ENCODE data around the gene PROSER3. TPM values are rescaled to one million over a fixed set of nuclear protein-coding genes. Genes with fewer than 3 reads are reported as not detected.
A peak's percentile ranks its signal among the peaks of the same experiment; 100 is the strongest.

Gene PROSER3
- total and polyA plus RNA-seq, 9 of the 15 experiments (the other 6 are each of a cell fraction or from before 2014, with no cell fraction given), result 1.0 to 39.5 (median 5.1) TPM

DNA sequence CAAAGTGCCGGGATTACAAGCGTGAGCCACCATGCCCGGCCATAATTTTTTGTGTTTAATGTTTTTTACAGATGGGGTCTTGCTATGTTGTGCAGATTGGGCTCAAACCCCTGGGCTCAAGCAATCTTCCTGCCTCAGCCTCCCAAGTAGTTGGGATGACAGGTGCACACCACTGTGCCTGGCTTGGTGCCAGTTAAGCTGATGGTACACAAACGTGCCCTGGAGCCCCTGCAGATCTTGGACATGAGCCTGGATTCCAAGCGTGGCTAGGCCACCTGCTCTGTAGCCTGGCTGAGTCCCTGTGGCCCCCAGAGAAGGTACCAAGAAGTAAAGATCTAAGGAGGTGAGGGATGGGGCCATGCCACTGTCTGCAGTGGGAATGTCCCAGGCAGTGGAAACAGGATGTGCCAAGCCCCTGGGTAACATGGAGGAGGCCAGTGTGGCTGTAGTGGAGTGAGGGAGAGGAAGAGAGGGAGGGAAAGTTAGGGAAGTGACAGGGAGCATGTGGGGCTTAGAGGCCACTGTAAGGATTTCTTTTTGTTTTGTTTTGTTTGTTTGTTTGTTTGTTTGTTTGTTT lies 47.6 kb downstream of the PROSER3 start:
- Histone ChIP-seq H3K4me1 (replicated peaks in 1 of 2; ENCODE audit: control insufficient read depth in 2 of 2, insufficient read depth in 2 of 2, low read length in 2 of 2) (peaks cover 12 to 23% of the 10 kb centered on the region in 2 experiments; a peak in 4 of 5 replicates), H3K4me3 (no peak overlapping the region), H3K9ac (ENCODE audit: insufficient read depth in 1 of 2, low read depth in 2 of 2, low read length in 2 of 2) (peak overlapping the region in 1 of 2 experiments; percentile 28; a peak in 1 of 4 replicates), H4K20me1 (replicated peaks; ENCODE audit: control insufficient read depth, insufficient read depth, low read length) (no peaks in the 10 kb centered on the region), H3K4me2 (ENCODE audit: insufficient read depth, low read length) (no peak overlapping the region), H3K79me2 (ENCODE audit: control insufficient read depth, insufficient read depth, low read length) (no peaks in the 10 kb centered on the region), H3K9me3 (replicated peaks; ENCODE audit: control insufficient read depth, insufficient read depth, low read depth, low read length) (no peaks in the 10 kb centered on the region; the same call in 1 of the 2 replicates), H3K36me3 (ENCODE audit: control insufficient read depth, insufficient read depth, low read length) (no peaks in the 10 kb centered on the region), H3K9me1 (ENCODE audit: control insufficient read depth, insufficient read depth, low read length) (no peaks in the 10 kb centered on the region), H2AFZ (ENCODE audit: low read depth, low read length) (no peak overlapping the region), H3K27me3 (ENCODE audit: control insufficient read depth in 2 of 2, insufficient read depth in 2 of 2, low read length in 2 of 2) (no peaks in the 10 kb centered on the region), H3K27ac (ENCODE audit: extremely low read depth, low read depth, low read length) (no peak overlapping the region)
- no TSS peak for BruUV-seq (replicated peaks)
- no peak for ATAC-seq
- POLR2A ChIA-PET, result interaction anchor here (0.6 kb wide), 1 partner anchor 398 kb away, joined by 4 read pairs; no protein-coding TSS in a partner anchor
- in situ Hi-C loops (cut with MboI), result no loop called here
- CTCF ChIA-PET (ENCODE audit: low intra/inter-chr PET ratio), result no interaction called here
- TF ChIP-seq CEBPB (tag; IDR thresholded peaks at IDR 0.05) (no peak), NFIX (CRISPR knock-in tag; IDR thresholded peaks at IDR 0.05; ENCODE audit: low read depth) (peak; percentile 54), TRIM28 (IDR thresholded peaks at IDR 0.05) (no peak), FOXA3 (CRISPR knock-in tag; conservative IDR thresholded peaks at IDR 0.05 in 1 of 2, IDR thresholded peaks at IDR 0.05 in 1 of 2) (no peak), ZNF644 (tag; IDR thresholded peaks at IDR 0.05; ENCODE audit: low read depth) (no peak), NR2C1 (IDR thresholded peaks at IDR 0.05) (no peak), NR2C1 (tag; IDR thresholded peaks at IDR 0.05) (no peak), NFIC (IDR thresholded peaks at IDR 0.05) (peak; percentile 72), TCF7L2 (IDR thresholded peaks at IDR 0.05; ENCODE audit: low read depth, low read length) (no peak)
- whole genome bisulfite sequencing (ENCODE audit: insufficient coverage, low coverage, missing lambda C conversion rate), result 35% methylated on average over 4 of the region's 5 CpGs
- DNase-seq (ENCODE audit: extremely low read depth in 1 of 4, low spot score in 3 of 4), result no peak
- FAIRE-seq, result no peak
- intact Hi-C loops (cut with micrococcal nuclease), result no loop called here

Measured in K562 (cell line).